NCI-H2081 treated with DMSO at 0.1 percent for 48 hours (cell line): ENCODE measurements around the gene PPP3CA.
"Not testable (repeated sequence)": the region's sequence is repeated elsewhere in the genome, so short reads cannot be mapped to it uniquely, and the experiment has no call there.

Experiments used
- DNase-seq: peaks from one replicate; lab custom pipeline; 2025; lab: John Stamatoyannopoulos, UW

Gene PPP3CA

GRCh38 chr4:101000496-101000895, 346.8 kb downstream of the PPP3CA start:
- DNase-seq = no peak

- DNase-seq = no peak
These were observed 351.7 kb downstream of the PPP3CA start for GRCh38 chr4:100995671-100996070.

GRCh38 chr4:100995002-100995401, 352.3 kb downstream of the PPP3CA start:
- DNase-seq = not testable (repeated sequence)

- DNase-seq = not testable (repeated sequence)
These were observed 355.8 kb downstream of the PPP3CA start for GRCh38 chr4:100991332-100992069.

- DNase-seq = no peak
These were observed 357.9 kb downstream of the PPP3CA start for GRCh38 chr4:100989401-100989800.

GRCh38 chr4:100988876-100989275, 358.4 kb downstream of the PPP3CA start:
- no peak for DNase-seq

GRCh38 chr4:100986360-100986868, 360.9 kb downstream of the PPP3CA start:
- no peak for DNase-seq

- no peak for DNase-seq
These were observed 361.8 kb downstream of the PPP3CA start for GRCh38 chr4:100985576-100985975.

GRCh38 chr4:100984901-100985300, 362.4 kb downstream of the PPP3CA start:
- no peak for DNase-seq

- DNase-seq = no peak
These were observed 363.9 kb downstream of the PPP3CA start for GRCh38 chr4:100983426-100983825.

GRCh38 chr4:100982345-100982744, 365.0 kb downstream of the PPP3CA start:
- no peak for DNase-seq

GRCh38 chr4:100981447-100982204, 365.7 kb downstream of the PPP3CA start:
- no peak for DNase-seq

GRCh38 chr4:100979736-100980135, 367.6 kb downstream of the PPP3CA start:
- DNase-seq = no peak

GRCh38 chr4:100977746-100978397, 369.5 kb downstream of the PPP3CA start:
- no peak for DNase-seq

GRCh38 chr4:100977274-100977673, 370.1 kb downstream of the PPP3CA start:
- no peak for DNase-seq
